HG03439 (cell line): ENCODE measurements around the gene LMOD3.

Experiments used
- ATAC-seq: cut with Tn5 transposase; IDR thresholded peaks from one replicate; pipeline ENCODE4 v1.9.1; 2021; ENCODE audit warnings: mild to moderate bottlenecking, moderate library complexity; ENCODE audit not compliant: unreplicated experiment

Gene LMOD3

GRCh38 chr3:69065318-69065964 lies 57.0 kb downstream of the LMOD3 start:
- ATAC-seq, result no peak

GRCh38 chr3:69063636-69064035 lies 58.8 kb downstream of the LMOD3 start:
- ATAC-seq, result no peak

- no peak for ATAC-seq
Measured at GRCh38 chr3:69059688-69060087, 62.7 kb downstream of the LMOD3 start.

- peak; percentile 17 for ATAC-seq
Measured at GRCh38 chr3:69058947-69059224, 63.5 kb downstream of the LMOD3 start.

- peak; percentile 73 for ATAC-seq
Measured at GRCh38 chr3:69058180-69058946, 64.0 kb downstream of the LMOD3 start.
